MG63 (cell line): Measurements from ENCODE around the gene NHSL2. TPM values are rescaled to one million over a fixed set of nuclear protein-coding genes. Genes with fewer than 3 reads are reported as not detected.

ENCODE experiments used
- DNase-seq: peaks from one replicate; pipeline ENCODE4 v3.0.0-alpha.2; 2020
- H3K27me3 ChIP-seq: fragments of 250-450 bp; sonication (Bioruptor Pico); 2 replicates; pipeline ENCODE4 v1.5.1; 2020; ENCODE audit warnings: mild to moderate bottlenecking, moderate library complexity
- H3K36me3 ChIP-seq: fragments of 250-450 bp; sonication (Bioruptor Pico); 2 replicates; pipeline ENCODE4 v1.5.1; 2020; ENCODE audit warnings: mild to moderate bottlenecking, moderate library complexity
- H3K4me3 ChIP-seq: fragments of 250-450 bp; sonication (Bioruptor Pico); 2 replicates; pipeline ENCODE4 v1.5.1; 2020; ENCODE audit warnings: mild to moderate bottlenecking, moderate library complexity
- H3K9me3 ChIP-seq: fragments of 250-450 bp; sonication (Bioruptor Pico); 2 replicates; pipeline ENCODE4 v1.5.1; 2020; ENCODE audit warnings: mild to moderate bottlenecking, moderate library complexity
- total RNA-seq: library from RNA; depleted of rRNA; stranded (reverse); fragments of >200 nt; shearing (Covaris generic); gene quantifications from 2 replicates; pipeline ENCODE4 v1.2.3, GENCODE V29; 2014; ENCODE audit warnings: low replicate concordance

Gene NHSL2
- total RNA-seq, 1 experiment from 2014 or later: not detected

DNA sequence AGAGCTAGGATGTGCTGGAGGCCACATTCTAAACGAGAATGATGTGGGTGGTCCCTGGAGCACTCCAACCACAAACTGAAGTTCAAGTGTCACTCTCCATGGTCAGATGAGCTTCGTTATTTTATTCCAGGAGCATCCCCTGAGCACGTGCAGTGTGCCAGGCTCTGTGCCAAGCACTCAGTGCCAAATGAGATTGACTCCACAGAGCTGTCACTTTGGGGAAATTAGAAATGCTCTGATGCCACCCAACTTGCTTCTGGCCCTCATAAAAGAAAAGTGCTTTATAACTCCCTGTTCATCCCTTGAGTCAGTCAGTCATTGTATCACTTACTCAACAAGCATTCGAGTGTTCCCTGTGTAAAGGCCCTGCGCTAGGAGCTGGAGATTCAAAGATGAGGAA lies 129.9 kb downstream of the NHSL2 start:
- no peak overlapping the region for H3K4me3 ChIP-seq
- no peaks in the 10 kb centered on the region for H3K36me3 ChIP-seq
- no peaks in the 10 kb centered on the region for H3K9me3 ChIP-seq
- H3K27me3 ChIP-seq: no peaks in the 10 kb centered on the region
- no peak for DNase-seq

DNA sequence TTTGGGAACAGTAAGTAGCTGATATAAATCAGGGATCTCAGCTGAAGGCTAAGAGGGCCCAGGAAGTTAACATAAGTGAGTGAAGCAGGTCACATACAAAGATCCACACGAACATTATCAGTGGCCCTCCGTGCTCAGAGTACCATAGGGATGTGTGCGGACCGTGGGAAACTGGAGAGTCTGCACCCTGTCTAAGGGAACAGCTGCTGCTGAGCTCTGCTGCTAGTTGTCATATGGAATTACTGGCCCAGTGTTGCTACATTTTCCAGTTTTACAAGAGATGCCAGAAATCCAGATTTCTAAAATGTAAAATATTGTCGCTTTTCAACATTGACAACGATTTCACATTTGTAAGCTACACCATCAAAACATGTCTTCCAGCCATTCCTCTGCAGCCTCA lies 130.5 kb downstream of the NHSL2 start:
- H3K9me3 ChIP-seq: no peaks in the 10 kb centered on the region
- no peak for DNase-seq
- H3K27me3 ChIP-seq: no peaks in the 10 kb centered on the region
- no peaks in the 10 kb centered on the region for H3K36me3 ChIP-seq
- no peak overlapping the region for H3K4me3 ChIP-seq

DNA sequence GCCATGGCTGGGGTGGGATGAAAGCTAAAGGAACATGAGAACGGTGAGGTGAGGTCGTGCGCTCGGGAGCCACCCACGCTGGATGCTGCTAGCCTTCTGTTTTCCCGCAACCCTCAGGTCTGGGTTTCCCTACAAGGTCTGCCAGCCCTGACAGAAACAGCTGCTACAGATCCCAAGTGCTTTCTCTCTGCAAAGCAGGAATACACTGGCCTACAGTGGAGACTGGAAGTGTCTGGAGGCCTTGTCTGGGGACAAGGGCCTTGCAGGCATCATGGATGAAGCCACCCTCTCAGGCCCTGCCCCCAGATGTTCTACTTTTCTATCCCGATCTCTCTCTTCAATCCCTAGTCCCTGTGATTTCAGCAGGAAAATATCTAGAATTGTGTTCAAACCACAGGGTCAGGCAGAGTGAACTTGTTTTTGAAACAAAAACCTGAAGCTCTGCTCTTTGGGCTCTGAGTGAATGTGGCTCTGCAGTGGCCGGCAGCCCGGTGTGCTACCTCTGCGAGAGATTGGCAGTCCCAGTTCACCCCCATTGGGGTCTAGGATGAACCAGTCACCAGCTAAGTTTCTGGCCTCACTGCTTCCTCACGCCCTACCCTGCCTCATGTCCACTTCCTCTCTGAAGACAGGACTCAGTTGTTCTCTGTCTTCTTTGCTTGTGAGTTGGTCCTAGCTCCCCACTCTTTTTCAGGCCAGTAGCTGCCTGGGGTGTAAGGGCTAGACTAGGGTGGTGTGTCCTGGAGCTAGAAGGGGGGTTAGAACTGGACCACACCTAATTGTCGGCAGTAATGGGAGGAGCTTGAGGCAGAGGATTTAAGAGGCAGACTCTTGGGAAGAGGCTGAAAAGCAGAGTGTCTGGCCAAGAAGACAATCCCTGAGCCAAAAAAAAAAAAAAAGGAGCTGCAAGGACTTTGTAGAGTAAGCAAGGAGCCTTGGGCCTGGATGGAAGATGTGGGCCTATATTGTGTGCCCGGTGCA lies 131.5 kb downstream of the NHSL2 start:
- DNase-seq: no peak
- Histone ChIP-seq H3K4me3 (no peak overlapping the region), H3K36me3 (no peaks in the 10 kb centered on the region), H3K27me3 (no peaks in the 10 kb centered on the region), H3K9me3 (no peaks in the 10 kb centered on the region)

DNA sequence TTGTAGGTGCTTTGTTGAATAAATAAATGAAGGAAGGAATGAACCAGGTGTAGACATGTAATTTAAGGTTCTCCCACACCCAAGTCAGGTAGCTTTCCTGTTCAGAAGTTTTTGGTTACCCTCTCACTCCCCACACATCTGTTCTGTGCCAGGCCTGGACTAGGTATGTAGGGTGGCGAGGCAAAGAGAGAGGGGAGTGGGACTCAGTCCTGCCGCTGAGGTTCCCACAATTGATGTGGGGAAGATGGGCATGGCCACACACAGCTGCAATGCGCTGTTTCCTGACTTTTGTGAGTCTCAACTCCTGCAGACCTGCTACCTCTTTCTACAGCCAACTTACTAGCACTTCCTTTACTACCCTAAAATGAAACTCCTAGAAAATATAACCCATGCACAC lies 132.2 kb downstream of the NHSL2 start:
- H3K9me3 ChIP-seq: no peaks in the 10 kb centered on the region
- no peak overlapping the region for H3K4me3 ChIP-seq
- no peak for DNase-seq
- H3K36me3 ChIP-seq: no peaks in the 10 kb centered on the region
- no peaks in the 10 kb centered on the region for H3K27me3 ChIP-seq

DNA sequence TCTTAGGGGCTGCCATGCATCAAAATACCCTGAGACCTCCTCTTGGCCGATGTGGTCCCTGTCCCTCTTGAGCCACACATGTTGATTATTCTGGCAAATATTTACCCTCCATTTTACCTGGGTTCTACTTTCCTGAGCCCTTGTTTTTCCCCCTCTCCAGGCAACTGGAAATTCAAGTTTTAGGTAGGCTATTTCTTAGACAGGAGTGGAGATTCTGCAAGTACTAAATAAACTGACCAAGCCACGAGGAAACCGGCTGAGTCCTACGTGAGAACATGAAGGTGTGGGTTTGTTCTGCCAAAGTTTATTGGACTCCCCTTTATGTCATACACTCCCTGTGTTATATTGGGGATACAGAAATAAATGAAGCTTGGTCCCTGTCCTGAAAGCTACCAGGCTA lies 133.0 kb downstream of the NHSL2 start:
- DNase-seq: no peak
- no peaks in the 10 kb centered on the region for H3K27me3 ChIP-seq

DNA sequence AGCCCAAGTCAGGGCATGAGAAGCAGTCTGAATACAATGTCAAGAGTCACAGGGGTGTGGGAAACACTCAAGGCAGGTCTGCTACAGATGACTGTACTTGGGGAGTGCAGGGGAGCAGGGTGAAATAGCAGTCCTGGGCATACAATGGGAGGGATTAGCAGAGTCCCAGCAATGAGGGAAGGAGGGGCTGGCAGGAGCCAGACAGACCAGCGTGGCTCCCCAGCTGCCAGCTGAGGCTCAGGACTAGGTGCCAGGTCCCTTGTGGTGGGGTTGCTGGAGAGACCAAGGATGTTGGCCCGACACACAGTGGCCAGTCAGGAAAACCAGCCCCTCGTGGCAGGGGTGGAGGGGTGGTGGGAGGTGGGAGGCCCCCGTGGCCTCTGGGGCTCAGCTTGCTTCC lies 134.5 kb downstream of the NHSL2 start:
- no peaks in the 10 kb centered on the region for H3K27me3 ChIP-seq
- no peak for DNase-seq

More for the DNA sequence above, 133.0 kb downstream of the NHSL2 start:
- Histone ChIP-seq H3K4me3 (no peak overlapping the region), H3K36me3 (no peaks in the 10 kb centered on the region), H3K9me3 (no peaks in the 10 kb centered on the region)

DNA sequence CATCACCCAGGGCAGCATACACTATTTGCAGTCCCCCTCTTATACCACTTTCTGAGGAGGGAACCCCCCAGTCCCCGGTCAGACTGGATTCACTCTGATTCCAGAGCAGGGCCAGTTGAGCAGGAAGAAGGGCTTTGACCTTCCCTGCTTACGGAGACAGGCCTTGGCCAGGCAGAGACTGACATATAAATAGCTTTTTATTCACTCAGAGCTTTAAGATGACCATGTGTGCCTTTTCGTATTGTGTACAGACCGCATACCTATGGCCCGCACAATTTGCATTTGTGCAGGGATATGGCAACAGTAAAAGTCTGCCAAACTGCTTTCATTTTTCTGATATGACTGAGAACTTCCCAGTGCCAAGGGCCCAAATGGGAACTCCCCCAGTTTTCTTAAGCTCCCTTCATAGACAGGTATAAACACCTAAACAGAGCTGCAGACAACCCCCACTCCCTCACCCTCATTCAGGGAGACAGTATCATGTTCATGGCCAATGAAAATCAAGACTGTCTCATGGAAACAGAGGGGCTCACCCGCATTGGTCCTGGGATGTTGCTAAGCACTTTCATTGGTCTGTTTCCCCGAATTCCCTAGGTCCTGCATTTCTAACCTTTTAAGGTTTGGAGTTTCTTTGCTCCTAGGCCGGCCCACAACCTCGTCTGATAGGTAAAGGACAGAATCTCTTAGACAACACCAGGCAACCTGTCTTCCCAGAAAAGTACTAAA lies 135.1 kb downstream of the NHSL2 start:
- Histone ChIP-seq H3K9me3 (no peaks in the 10 kb centered on the region), H3K27me3 (no peaks in the 10 kb centered on the region), H3K4me3 (no peak overlapping the region), H3K36me3 (no peaks in the 10 kb centered on the region)
- DNase-seq: no peak

More for the DNA sequence above, 134.5 kb downstream of the NHSL2 start:
- Histone ChIP-seq H3K36me3 (no peaks in the 10 kb centered on the region), H3K4me3 (no peak overlapping the region), H3K9me3 (no peaks in the 10 kb centered on the region)

DNA sequence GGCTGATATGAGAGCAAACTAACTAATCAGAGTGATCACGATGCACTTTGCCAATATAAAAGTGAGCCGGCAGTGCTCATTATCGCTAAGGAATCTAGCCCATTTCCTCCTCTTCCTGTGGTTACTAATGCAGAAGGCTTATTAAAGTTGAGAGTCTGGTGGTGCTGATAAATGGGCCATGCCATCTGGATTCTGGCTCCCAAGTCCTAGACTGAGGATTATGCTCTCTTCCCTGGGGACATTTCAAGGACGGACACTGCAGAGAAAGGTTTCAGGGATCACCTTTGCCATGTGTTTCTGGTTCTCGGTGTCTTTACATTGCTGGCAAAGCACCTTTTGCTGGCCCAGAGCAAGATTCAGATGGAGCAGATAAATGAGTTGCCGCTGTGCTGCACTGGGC lies 135.8 kb downstream of the NHSL2 start:
- no peak for DNase-seq
- H3K27me3 ChIP-seq: no peaks in the 10 kb centered on the region
- H3K4me3 ChIP-seq: no peak overlapping the region
- H3K36me3 ChIP-seq: no peaks in the 10 kb centered on the region
- no peaks in the 10 kb centered on the region for H3K9me3 ChIP-seq

DNA sequence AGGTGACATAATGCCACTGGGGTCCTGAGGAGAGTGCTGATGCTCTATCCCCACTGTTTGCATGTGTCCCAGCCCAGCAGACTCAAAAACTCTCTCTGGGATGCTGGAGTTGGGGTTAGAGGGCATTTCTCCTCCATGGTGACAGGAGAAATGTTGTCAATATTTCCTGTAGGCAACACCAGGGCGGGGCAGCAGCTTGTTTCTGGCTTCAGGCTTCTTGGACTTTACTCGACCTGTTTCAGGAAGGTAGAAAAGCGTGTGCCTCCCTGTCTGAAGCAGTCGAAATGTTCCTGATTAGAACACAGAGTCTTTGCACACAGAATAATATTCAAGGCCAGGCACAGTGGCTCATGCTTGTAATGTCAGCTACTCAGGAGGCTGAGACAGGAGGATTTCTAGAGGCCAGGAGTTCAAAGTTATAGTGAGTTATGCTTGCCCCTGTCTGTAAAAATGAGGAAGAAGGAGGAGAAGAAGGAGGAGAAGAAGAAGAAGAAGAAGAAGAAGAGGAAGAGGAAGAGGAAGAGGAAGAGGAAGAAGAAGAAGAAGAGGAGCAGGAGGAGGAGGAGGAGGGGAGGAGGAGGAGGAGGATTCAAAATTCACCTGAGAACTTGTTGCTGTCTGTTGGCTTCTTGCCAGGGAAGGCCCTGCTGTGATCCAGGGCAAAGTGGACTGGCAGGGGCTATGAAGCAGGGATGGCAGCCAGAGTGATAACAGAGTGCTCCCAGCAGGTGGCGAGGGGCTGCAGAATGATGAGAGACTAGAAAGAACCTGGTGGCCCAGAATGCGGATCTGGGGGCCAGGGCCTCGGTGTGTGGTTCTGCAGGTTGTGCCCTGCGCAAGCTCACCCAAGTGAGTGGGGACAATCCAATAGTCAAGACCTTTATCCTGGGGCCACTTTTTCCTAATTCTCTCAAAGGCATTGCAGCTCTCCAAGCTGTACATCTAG lies 138.1 kb downstream of the NHSL2 start:
- no peaks in the 10 kb centered on the region for H3K9me3 ChIP-seq
- no peaks in the 10 kb centered on the region for H3K27me3 ChIP-seq
- no peaks in the 10 kb centered on the region for H3K36me3 ChIP-seq
- H3K4me3 ChIP-seq: no peak overlapping the region
- DNase-seq: no peak

DNA sequence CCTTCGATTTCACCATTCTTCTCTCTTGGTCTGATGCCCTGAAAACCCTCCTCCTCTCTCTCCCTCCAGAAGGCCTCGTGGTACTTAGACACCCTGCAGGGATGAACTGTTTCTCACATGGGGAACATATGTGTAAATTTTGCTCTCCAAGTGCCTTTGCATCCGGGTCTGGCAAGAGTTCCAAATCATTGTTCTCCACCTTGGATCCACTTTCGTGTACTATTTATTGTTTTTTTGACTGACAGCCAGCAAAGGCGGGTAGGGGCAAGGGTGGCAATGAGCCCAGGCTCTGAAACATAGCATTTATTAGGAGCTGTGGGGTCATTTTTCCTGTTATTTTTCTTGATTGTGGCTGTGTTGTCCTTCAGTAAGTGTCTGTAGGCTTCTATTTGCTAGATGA lies 139.4 kb downstream of the NHSL2 start:
- Histone ChIP-seq H3K36me3 (no peaks in the 10 kb centered on the region), H3K4me3 (no peak overlapping the region)
- DNase-seq: peak; percentile 12

DNA sequence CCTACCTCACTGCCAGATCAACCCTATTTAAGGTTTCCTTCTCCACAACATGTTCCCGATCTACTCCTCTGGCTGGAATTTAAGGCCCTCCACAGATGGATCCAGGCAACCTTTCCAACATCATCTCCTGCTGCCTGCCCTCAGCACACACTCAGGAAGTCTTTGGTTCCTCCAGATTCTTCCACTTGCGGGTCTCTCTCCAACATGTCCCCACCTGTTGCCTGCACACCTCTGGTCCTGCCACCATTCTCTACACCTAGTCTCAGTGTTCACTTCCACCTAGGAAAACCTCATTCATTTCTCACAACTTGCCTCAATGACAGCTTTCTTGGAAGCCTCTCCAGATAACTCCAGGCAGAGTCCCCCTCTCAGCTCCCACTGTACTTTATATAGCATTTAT lies 140.9 kb downstream of the NHSL2 start:
- H3K4me3 ChIP-seq: no peak overlapping the region
- DNase-seq: no peak
- no peaks in the 10 kb centered on the region for H3K9me3 ChIP-seq
- no peaks in the 10 kb centered on the region for H3K36me3 ChIP-seq
- H3K27me3 ChIP-seq: no peaks in the 10 kb centered on the region

More for the DNA sequence above, 139.4 kb downstream of the NHSL2 start:
- no peaks in the 10 kb centered on the region for H3K27me3 ChIP-seq
- no peaks in the 10 kb centered on the region for H3K9me3 ChIP-seq

DNA sequence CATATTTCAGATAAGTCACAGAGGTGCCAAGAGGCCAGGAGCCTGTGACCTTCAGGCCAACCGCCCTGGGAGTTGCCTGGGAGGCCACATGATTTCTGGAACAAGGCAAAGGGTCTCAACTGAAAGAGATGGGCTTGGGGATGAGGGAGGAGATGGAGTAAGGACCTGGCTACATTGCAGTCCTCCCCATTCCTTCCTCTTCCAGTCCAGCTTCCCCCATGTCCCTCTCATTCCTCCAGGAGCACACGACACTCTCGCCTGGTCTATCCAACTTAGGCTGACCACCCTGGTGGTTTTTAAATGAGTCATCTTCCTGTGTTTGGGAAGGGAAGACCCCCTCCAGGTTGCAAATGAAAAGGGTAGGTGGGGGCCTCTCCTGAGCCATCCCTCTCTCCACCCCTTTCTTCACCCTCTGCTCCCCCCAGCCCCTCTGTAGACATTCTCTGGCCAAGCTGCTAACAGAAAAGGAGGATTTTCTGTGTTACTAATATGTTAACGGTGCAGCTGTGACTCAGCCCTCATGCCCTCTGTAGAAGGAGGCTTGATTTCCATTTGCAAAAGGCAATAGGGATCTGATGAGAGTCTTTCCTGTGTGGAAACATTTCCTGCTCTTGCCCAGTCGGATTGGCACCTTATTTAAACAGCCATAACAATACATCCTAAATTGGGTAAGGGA lies 141.9 kb downstream of the NHSL2 start:
- H3K9me3 ChIP-seq: no peaks in the 10 kb centered on the region
- no peak for DNase-seq
- no peaks in the 10 kb centered on the region for H3K36me3 ChIP-seq
- no peak overlapping the region for H3K4me3 ChIP-seq
- H3K27me3 ChIP-seq: no peaks in the 10 kb centered on the region

DNA sequence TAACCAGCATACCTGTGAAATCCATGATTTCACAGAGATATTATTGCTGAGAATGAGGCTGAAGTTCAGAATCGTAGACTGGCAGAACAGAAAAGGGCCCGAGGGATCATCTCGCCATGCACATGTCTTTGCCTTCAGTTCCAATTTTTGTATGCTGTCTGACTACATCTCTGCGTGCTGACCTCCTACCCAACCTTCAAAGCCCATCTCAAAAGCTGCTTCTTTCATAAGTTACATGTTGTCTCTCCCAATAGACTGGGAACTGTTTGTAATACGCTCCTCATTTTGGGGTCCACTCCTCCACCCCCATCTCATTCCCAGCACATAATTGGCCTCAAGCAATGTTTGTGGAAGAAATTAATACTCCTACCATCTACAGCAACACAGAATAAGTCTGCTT lies 142.9 kb downstream of the NHSL2 start:
- Histone ChIP-seq H3K27me3 (no peaks in the 10 kb centered on the region), H3K9me3 (no peaks in the 10 kb centered on the region), H3K36me3 (no peaks in the 10 kb centered on the region), H3K4me3 (no peak overlapping the region)
- DNase-seq: no peak

DNA sequence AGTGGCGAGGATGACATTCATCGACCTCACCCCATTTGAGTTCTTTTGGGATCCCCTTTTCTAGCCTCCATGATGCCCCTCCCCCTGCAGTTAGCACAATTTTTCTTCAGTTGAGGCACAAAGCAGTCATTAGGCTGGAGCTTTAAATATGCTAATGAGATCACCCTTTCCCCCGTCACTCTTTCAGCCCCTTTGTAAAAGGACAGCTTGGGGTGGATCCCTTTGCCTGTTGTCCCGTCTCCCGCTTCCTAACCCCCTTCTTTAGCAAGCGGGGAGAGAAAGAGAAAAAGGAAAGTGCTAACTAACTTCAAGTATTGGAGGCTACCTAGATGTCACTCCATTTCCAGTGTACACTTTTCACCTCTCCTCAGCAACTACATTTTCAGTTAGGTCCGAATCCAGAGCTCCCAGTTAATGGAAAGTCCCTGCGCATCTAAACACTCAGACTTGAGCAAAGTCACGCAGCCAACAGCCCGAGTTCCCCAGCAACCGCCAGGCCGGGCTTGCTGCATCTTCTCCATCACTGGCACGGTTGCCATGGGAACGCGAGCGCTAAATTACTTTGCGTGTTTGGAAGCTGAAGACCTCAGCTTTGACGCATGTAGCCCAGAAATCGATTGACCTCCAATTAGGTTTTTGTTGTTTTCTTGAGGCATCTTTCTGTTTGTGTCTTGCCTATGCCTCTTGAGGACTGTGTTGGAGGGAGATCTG lies 144.3 kb downstream of the NHSL2 start:
- Histone ChIP-seq H3K27me3 (no peaks in the 10 kb centered on the region), H3K36me3 (no peaks in the 10 kb centered on the region), H3K9me3 (no peaks in the 10 kb centered on the region), H3K4me3 (no peak overlapping the region)
- no peak for DNase-seq

DNA sequence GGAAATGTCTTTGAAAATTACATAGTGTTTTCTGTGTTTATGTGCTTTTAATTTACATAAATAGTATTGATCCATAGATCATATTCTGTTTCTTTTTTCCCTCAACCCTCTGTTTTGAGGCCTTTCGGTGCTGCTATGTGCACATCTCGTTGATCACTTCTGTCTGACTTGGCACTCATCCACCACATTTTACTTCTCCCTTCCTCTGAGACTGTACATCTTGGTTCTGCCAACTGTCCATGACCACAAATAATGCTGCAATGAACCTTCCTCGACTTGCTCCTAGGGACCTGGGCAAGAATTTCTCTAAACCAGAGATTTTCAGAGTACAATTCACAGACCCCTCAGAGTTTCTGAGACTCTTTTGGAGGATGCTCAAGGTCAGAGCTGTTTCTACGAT lies 146.7 kb downstream of the NHSL2 start:
- DNase-seq: no peak
- Histone ChIP-seq H3K27me3 (no peaks in the 10 kb centered on the region), H3K9me3 (no peaks in the 10 kb centered on the region), H3K36me3 (no peaks in the 10 kb centered on the region), H3K4me3 (no peak overlapping the region)

DNA sequence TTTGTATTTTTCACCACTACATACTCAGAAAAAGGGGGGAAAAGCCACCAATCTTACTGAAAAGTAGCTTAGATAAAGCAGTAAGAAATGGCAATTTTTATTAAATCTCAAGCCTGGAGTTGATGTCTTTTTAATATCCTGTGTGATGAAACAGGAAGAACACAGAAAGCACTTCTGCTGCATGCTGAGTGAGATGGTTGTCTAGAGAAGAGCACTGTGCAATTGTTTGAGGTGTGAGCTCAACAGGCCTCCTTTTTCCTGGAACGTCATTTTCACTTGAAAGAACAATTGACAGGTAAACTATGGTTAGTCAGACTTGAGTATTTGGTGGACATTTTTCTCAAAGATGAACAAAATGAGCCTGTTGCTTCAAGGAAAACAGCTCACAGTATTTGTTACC lies 147.2 kb downstream of the NHSL2 start:
- DNase-seq: no peak
- Histone ChIP-seq H3K27me3 (no peaks in the 10 kb centered on the region), H3K36me3 (no peaks in the 10 kb centered on the region), H3K9me3 (no peaks in the 10 kb centered on the region), H3K4me3 (no peak overlapping the region)
